Tibial artery (tissue), 4 donors: ENCODE measurements around the gene HOXC4.

Experiments
- DNase-seq, 2 donors: peaks; one replicate each; pipeline ENCODE4 v3.0.0-alpha.2; 2019
- H3K27ac ChIP-seq, 2 donors: fragments of 200-600 bp; sonication (generic) in 1 of 2; 1 replicate in 1 of 2; 2 replicates in 1 of 2; pipeline ENCODE4 v1.5.1; 2018 to 2019; ENCODE audit warnings: mild to moderate bottlenecking in 1 of 2
- H3K27me3 ChIP-seq, 2 donors: fragments of 200-600 bp; sonication (generic) in 1 of 2; one replicate each; pipeline versions ENCODE4 v1.5.1 to v1.6.0; 2016 to 2019
- H3K36me3 ChIP-seq, 3 donors: fragments of 200-600 bp; sonication (generic) in 2 of 3; one replicate each; pipeline ENCODE4 v1.5.1; 2016 to 2019; ENCODE audit warnings: mild to moderate bottlenecking in 2 of 3
- H3K4me1 ChIP-seq, 4 donors: fragments of 200-600 bp; sonication (generic) in 2 of 4; 1 replicate in 3 of 4; 2 replicates in 1 of 4; pipeline ENCODE4 v1.5.1; 2016 to 2019
- H3K4me3 ChIP-seq, 2 donors: fragments of 200-600 bp; sonication (generic) in 1 of 2; 1 replicate in 1 of 2; 2 replicates in 1 of 2; pipeline ENCODE4 v1.5.1; 2018 to 2019; ENCODE audit warnings: mild to moderate bottlenecking in 2 of 2
- H3K9me3 ChIP-seq, 3 donors: fragments of 200-600 bp; sonication (generic) in 1 of 3; one replicate each; pipeline ENCODE4 v1.5.1; 2016 to 2019
- CTCF ChIP-seq, 2 experiments: fragments of 200-600 bp in 1 of 2; fragments of 450-650 bp in 1 of 2; IDR thresholded peaks; one replicate each; pipeline ENCODE4 v1.5.1; 2017 to 2019; ENCODE audit warnings: antibody characterized with exemption in 2 of 2, mild to moderate bottlenecking in 1 of 2, moderate library complexity in 1 of 2
- intact Hi-C: fragments of 100-400 bp; cut with DNase I; formaldehyde crosslinking; loops from one replicate; pipeline ENCODE4 v1.15.0; 2023; ENCODE audit warnings: low total_unique reads

Gene HOXC4

GRCh38 chr12:54053751-54054741, at the start of gene HOXC4:
Gene HOXC4 (plus strand): TSS chr12:54053835. CDS start chr12:54053923, 88 bp downstream.
- H3K27ac ChIP-seq: peak within 1 kb of the TSS; percentile 49 to 69
- intact Hi-C loops: no loop called here

GRCh38 chr12:54004063-54004840, 49.4 kb upstream of the HOXC4 start:
- H3K4me1 ChIP-seq: peaks cover 0 to 78% (median 59%) of the 10 kb centered on the region in 4 donors
- DNase-seq: no peak
- peak overlapping the region; percentile 66 to 93 for H3K27ac ChIP-seq
- H3K27me3 ChIP-seq: no peaks in the 10 kb centered on the region
- H3K9me3 ChIP-seq: no peaks in the 10 kb centered on the region
- peak overlapping the region; percentile 37 to 64 for H3K4me3 ChIP-seq
- no peaks in the 10 kb centered on the region for H3K36me3 ChIP-seq
- intact Hi-C loops: no loop called here
- no peak for TF ChIP-seq CTCF (IDR thresholded peaks at IDR 0.05)

More at GRCh38 chr12:54053751-54054741, at the start of gene HOXC4:
- no peaks in the 10 kb centered on the region for H3K27me3 ChIP-seq
- no peak for DNase-seq
- TF ChIP-seq CTCF (IDR thresholded peaks at IDR 0.05): no peak
- peak within 1 kb of the TSS; percentile 40 to 54 for H3K4me3 ChIP-seq
- H3K36me3 ChIP-seq: no peaks in the 10 kb centered on the region
- H3K4me1 ChIP-seq: peaks cover 0 to 28% (median 18%) of the 10 kb centered on the region in 4 donors
- no peaks in the 10 kb centered on the region for H3K9me3 ChIP-seq

DNA sequence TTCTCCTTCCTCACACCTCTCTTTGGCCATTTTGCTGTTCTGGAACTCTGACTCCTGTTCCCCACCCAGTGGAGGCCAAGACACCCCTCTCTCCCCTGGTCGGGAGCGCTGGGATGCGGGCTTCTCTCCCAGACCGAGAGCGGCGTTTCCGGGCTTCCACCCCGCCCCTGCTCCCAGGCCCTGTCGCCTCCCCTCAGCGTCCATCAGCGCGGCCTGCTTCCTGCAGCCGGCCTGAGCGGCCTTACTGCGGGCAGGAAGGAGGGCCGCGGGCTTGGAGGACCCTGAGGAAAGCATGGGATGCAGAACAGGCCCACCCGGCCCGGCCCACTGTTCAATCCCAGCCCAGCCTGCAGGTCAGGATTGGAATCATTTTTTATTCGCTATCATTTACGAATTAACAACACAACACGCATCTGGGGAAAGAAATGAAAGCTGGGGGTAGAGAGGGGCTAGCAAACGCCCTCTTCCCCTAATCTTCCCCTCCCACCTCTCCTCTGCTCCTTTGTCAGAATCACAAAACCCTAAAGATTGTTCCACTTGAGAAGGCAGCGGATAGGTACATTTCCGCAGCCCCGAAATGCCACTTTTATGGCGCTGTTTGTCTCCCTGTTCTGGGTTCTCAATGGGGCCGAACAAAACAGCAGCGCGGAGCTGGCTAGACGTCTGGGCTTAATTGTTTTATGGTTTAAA, 48.6 kb upstream of the HOXC4 start:
- peaks cover 0 to 85% (median 65%) of the 10 kb centered on the region in 4 donors for H3K4me1 ChIP-seq
- intact Hi-C loops: loop anchor here (5.0 kb wide), 1 partner anchor 187 kb away; no protein-coding TSS in a partner anchor
- no peak for DNase-seq
- H3K27me3 ChIP-seq: no peaks in the 10 kb centered on the region
- peak overlapping the region; percentile 66 to 93 for H3K27ac ChIP-seq
- no peak for TF ChIP-seq CTCF (IDR thresholded peaks at IDR 0.05)
- peak overlapping the region; percentile 37 to 64 for H3K4me3 ChIP-seq
- H3K36me3 ChIP-seq: no peaks in the 10 kb centered on the region
- no peaks in the 10 kb centered on the region for H3K9me3 ChIP-seq

GRCh38 chr12:54005531-54005852, 48.1 kb upstream of the HOXC4 start:
- intact Hi-C loops: loop anchor here (5.0 kb wide), 1 partner anchor 187 kb away; no protein-coding TSS in a partner anchor
- H3K36me3 ChIP-seq: no peaks in the 10 kb centered on the region
- H3K27me3 ChIP-seq: no peaks in the 10 kb centered on the region
- H3K27ac ChIP-seq: peak overlapping the region; percentile 66 to 93
- no peak for TF ChIP-seq CTCF (IDR thresholded peaks at IDR 0.05)
- DNase-seq: no peak
- peaks cover 0 to 89% (median 65%) of the 10 kb centered on the region in 4 donors for H3K4me1 ChIP-seq
- H3K9me3 ChIP-seq: no peaks in the 10 kb centered on the region
- H3K4me3 ChIP-seq: peak overlapping the region; percentile 37 to 64
